ENCODE measurements around the gene CDC42BPB.
"Not testable (repeated sequence)": the region's sequence is repeated elsewhere in the genome, so short reads cannot be mapped to it uniquely, and the experiment has no call there.

CDC42BPB gene

DNA sequence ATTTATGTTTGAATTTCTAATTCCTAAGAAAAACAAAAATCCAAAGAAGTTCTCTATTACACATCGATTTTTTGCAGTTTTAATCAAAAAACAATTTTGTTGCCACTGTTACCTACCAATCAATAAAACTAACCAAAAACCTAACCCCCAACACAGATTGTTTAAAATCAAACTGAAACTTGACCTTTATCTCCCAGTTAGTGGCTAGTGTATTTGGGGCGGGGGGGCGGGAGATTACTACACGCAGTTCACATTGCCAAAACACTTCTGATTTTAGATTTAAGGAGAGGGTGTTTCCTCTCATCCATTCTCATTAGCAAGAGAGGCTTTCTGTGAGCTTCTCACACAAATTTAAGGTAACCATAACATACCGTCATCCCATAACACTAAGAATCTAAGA, 6.4 kb downstream of the CDC42BPB start:
- DNase-seq: no peak

DNA sequence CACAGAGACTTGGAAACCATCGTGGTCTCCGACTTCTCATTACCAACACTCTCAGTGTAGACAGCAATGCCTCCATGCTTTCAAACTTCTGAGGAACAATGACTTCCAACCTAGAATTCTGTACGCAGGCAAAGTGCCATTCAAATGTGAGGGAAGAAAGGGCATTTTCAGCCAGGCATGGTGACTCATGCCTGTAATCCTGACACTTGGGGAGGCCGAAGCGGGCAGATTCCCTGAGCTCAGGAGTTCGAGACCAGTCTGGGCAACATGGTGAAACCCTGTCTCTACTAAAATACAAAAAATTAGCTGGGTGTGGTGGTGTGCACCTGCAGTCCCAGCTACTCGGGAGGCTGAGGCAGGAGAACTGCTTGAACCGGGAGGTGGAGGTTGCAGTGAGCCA, 9.9 kb downstream of the CDC42BPB start:
- DNase-seq: not testable (repeated sequence)

DNA sequence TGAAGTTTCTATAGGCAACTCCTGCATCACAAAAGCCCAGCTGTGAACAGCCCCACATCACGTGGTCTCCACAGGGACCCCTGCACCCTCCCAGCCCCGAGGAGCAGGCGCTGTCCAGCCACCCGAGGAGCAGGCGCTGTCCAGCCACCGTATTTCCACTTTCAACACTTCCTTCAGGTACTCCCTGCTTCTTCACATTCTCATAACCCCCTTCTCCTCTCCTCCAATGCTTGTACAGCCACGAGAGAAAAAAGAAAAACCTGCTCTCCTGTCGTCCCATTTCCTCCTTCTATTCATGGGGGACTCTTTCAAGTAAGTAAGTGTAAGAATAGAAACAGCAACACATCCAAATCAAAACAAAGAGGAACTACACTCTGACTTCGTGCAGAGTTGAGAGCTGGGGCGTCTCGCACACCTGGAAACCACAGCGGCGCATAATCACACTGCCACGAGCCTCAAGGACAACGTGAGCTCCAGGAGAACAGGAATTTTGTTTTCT, 11.9 kb downstream of the CDC42BPB start:
- DNase-seq: no peak

DNA sequence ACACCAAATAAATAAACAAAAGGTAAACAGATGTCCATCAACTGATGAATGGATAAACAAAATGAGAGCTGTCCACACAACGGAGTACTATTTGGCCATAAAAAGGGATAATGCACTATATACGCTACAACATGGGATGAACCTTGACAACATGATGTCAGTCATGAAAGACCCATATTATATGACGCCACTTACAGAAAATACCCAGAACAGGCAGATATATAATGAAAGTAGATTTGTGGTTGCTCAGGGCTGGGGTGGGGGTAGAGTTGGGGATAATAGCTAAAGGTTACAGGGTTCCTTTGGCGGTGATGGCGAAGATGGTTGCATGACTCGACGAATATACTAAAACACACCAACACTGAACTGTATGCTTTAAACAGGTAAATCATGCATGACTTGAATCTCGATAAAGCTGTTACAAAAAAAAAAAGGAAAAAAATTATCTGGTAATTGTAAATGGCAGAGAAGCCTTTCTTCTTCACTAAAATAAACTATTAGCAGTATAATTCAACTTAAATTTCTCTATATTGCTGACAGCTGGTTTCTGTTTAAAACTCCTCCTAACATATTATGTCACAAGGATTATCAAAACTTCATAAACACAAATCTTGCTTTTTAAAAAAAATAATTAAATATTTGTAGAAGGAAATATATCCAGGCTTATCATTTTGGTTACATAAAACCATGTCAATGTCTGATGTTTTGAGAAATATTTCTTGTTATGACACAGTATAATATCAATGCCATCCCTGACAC, 13.9 kb downstream of the CDC42BPB start:
- no peak for DNase-seq

DNA sequence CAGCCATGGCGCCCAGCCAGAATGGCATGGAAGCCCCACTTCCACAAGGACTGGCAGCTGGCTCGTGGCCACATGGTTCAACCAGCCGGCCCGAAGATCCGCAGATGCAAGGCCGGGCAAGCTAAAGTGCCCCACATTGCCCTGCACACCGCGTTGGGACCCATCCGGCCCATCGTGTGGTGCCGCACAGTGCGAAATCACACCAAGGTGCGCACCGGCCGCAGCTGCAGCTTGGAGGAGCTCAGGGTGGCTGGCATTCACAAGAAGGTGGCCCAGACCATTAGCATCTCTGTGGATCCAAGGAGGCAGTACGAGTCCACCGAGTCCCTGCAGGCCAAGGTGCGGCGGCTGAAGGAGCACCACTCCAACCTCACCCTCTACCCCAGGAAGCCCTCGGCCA, 15.9 kb downstream of the CDC42BPB start:
- no peak for DNase-seq

DNA sequence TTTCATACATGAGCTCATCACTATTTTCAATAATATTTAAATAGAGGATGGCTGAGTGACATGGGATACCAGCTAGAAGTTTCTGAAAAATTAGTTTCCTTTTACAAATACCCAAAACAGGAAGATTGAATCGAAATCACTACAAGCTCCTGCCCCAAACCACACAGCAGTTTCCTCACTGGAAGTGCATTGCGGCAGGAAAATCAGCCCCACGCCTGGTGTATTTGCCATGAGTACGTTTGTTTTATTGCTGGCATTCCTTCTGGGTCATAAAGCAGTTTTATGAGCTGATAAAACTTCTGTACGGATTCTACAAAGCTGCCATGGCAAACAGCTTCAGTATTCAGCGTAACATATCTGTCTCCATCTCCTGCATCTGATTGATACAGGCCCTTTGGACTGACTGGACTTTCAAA, 23.7 kb downstream of the CDC42BPB start:
- no peak for DNase-seq

DNA sequence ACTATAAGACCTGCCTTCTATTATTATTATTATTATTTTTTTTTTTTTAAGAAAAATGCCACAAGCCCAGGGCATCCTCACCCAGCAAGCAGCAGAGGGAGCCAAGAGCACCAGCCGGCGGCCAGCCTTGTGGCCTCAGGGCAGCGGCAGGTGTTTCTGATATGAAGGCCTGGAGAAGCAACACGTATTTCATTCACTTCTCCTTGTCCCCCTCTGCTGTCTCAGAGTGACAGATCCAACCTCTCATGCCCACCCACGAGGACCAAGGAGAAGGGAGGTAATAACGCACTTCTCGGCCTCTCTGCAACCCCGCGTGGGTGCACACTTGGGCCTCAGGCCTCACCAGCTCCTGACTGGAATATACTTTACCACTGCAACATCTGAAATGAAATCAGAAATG, 25.4 kb downstream of the CDC42BPB start:
- no peak for DNase-seq

DNA sequence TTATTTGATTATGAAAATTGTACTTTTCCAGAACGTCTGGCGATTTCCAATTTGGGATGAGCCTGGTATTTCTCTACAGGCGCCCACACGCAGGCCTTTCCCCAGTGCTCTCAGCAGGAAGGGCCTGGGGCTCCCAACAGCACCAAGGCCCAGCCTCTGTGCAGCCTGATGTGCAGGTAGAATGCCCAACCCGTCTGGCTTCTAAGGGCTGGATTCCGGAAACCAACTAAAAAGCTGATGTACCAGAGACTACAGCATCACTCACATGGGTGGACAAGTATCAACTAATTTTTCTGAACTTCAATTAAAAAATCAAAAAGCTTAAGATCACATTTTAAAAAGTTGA, 25.8 kb downstream of the CDC42BPB start:
- no peak for DNase-seq

DNA sequence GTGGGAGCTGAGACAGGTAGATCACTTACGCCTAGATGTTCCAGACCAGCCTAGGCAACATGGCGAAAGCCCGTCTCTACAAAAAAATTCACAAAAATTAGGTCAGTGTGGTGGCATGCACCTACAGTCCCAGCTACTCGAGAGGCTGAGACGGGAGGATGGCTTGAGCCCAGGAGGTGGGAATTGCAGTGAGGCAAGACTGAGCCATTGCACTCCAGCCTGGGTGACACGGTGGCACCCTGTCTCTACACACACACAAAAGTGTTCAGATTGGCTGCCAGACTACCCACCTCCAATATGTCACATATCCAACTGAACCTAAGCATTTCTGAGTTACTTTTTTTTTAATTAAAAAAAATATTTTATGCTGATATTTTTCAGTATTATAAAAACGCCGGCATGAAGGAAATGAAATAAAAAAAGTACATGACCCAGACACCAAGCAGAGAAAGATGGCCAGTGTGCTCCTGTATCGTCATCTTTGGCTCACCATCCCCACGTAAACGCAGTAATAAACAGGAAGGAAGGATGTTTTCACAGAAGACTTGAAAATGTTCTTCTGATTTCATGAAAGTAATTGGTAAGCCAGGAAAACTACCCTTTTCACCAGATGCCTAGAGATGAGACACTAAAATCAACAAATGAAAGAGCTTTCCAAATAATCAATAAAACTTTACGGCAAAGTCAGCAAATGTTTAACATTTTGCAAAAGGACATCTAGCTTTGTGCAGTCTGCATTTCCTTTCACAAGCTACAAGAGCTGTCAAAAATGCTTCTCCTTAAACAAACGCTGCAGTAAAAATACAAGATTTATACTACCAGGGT, 26.4 kb downstream of the CDC42BPB start:
- no peak for DNase-seq

DNA sequence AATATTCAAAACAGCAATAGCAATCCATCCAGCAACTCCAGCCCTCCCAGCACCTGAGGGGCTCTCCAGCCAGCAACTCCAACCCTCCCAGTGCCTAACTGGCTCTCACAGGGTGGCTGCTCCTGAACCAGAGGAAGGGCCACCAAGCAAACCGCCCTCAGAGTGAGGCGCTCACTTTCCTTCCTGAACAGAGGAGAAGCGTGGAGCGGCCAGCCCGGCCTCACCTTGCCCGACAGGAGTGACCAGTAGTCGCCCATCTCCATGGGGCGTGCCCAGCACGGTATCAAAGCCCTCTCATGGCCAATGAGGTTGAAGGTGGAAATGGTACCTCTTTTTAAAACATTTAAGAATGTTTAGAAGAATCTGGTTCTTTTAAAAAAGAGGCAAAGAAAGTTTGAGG, 27.4 kb downstream of the CDC42BPB start:
- no peak for DNase-seq

DNA sequence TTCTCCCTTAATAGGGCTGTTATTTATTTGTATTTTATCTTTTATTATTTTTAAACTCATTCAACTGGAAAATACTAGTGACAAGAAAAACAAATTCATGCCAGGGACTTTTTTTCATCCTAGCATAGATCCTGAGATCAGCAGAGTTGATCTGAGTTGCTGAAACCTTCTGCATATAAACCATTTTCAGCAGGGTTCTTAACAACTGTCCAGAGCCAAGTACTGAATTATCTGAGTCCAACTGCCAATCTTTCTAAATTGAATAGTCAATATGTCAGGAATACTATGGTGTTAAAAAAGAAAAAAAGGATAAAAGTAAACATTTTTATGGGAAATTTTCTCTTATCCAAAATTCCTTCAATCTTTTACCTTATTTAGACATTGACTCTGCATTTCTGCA, 28.6 kb downstream of the CDC42BPB start:
- no peak for DNase-seq

DNA sequence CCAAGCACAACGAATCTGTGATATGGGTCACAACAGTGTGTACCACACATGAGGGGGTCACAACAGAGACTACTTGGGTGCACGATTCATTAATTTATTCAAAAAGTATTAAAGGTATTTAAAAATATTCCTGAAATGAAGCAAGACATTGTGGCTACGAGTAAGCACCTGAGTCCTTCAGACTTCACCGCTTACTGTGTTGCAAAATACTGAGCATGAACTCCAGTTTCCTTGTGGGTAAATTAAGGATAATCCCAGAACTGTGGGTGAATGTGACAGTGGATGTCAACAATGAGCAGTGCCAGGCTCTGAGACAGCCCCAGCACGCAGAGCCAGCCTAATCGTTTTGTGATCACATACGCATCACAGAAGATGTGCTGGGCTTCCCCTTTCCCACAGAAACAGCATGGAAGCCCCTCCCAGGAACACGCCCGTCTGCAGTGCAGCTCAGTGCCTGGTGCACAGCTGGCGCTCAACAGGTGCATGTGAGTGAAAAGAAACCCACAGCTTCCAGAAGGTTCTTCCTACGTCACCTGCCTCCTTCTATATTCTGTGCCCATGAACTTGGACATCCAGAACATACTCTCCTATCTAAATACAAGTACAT, 29.1 kb downstream of the CDC42BPB start:
- DNase-seq: no peak

DNA sequence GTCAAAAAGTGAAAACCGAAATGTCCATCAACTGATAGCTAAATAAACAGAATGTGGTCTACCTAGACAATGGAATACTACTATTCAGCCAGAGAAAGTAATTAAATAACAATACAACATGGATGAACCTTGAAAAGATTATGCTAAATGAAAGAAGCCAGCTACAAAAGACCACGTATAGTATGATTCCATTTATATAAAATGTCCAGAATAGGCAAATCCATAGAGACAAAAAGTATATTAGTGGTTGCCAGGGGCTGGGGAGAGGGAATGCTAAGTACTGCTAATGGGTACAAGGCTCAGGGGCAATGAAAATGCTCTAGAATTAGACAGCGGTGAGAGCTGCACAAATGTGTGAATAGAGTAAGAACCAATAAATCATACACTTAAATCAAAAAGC, 29.9 kb downstream of the CDC42BPB start:
- DNase-seq: no peak

DNA sequence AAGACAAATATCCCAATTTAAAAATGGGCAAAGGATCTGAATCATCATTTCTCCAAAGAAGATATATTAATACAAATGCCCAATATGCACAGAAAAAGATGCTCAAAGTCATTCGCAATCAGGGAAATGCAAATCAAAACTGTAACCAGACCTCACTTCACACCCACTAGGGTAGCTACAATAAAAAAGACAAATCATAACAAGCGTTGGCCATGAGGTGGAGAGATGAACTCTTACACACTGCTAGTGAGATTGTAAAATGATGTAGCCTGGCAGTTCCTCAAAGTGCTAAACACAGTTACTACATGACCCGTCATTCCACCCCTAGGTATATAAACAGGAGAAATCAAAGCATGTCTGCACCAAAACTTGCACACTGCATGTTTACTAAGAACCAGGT, 30.4 kb downstream of the CDC42BPB start:
- no peak for DNase-seq

DNA sequence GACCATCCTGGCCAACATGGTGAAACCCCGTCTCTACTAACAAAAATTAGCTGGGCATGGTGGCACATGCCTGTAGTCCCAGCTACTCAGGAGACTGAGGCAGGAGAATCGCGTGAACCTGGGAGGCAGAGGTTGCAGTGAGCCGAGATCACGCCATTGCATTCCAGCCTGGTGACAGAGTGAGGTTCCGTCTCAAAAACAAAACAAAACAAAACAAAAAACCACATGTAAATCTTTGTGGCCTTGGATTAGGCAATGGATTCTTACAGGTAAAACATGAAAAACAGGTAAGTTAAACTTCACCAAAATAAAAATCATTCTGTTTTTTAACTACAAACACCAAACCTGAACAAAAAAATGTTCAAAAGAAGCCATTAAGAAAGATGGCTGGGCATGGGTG, 31.2 kb downstream of the CDC42BPB start:
- DNase-seq: not testable (repeated sequence)

DNA sequence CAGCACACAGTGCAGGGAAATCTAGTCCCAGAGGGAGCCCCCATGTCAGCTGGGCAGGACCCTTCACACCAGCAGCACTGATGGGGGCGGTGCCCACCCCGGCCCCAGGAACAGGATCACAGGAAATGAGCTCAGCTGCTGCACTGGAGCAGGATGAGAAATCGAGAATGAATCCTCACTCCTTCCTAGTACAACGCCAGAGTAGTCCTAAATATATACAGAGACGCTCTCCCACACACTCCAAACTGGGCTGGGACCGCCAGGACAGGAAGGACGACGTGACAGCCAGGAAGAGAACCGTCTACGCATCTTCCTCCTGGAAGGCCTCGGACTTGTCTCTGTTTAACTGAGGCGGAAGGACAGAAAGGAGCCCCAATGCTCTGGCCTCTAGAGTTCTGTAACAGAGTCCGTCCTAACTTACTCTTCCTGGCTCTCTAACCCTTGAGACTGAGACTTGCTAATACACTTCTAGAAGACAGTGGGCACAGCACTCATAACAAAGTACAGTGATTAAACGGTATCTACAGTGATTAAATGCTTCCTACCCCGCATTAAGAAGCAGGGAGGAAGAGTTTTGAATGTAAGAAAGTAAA, 33.4 kb downstream of the CDC42BPB start:
- no peak for DNase-seq

DNA sequence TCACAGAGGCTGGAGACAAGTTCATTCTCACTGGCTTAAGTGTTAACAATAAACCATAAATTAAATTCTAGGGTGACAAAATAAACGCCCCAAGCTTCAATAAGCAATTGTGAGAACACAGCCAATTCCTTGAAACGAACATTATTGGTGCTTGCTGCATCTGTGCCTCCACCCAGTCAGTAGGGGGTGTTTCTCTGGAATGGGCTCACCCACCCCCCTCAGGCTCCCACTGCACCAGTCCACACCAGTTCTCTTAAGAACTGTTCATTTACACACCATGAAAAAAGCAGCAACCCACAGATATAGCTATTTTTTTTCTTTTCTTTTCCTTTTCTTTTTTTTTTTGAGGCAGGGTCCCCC, 34.7 kb downstream of the CDC42BPB start:
- DNase-seq: no peak

DNA sequence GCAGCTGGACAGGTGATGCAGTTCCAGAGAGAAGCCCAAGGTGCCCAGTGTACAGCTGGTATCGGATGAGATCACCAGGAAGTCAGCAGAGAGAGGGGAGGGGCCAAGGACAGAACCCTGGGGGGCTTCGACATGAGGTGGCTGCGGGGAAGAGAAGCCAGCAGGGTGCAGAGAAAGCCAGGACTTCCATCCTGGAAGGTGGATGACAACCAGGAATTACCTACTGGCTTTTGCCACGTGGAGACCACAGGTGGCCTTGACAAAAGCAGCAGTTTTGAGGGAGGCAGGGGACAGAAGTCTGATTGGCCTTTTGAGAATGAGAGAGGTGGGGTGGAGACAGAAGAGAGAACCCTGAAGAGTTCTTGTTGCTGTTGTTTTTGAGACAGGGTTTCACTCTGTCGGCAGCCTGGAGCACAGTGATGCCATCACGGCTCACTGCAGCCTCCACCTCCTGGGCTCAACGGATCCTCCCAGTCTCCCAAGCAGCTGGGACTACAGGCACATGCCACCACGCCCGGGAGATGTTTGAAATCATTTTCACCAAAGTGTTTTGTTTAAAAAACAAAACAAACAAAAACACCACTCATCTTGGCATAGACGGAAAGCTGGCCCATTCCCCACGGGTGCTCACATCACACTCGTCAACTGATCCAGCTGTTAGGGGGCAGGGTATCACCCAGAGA, 35.2 kb downstream of the CDC42BPB start:
- no peak for DNase-seq

DNA sequence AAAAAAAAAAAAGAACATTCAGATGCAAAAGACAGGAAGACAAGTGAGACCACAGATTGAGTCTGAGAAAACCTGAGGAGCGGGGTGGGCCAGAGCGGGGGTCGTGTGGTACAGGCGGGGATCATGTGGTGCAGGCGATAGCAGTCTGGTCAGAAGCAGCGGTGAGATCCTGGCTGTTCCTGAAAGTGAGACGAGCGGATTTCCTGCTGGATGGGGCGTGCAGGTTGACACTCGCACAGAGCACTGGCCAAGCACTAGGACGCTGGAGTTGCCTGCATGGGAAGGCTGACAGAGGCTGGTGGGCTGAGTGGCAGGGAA, 35.7 kb downstream of the CDC42BPB start:
- DNase-seq: no peak

DNA sequence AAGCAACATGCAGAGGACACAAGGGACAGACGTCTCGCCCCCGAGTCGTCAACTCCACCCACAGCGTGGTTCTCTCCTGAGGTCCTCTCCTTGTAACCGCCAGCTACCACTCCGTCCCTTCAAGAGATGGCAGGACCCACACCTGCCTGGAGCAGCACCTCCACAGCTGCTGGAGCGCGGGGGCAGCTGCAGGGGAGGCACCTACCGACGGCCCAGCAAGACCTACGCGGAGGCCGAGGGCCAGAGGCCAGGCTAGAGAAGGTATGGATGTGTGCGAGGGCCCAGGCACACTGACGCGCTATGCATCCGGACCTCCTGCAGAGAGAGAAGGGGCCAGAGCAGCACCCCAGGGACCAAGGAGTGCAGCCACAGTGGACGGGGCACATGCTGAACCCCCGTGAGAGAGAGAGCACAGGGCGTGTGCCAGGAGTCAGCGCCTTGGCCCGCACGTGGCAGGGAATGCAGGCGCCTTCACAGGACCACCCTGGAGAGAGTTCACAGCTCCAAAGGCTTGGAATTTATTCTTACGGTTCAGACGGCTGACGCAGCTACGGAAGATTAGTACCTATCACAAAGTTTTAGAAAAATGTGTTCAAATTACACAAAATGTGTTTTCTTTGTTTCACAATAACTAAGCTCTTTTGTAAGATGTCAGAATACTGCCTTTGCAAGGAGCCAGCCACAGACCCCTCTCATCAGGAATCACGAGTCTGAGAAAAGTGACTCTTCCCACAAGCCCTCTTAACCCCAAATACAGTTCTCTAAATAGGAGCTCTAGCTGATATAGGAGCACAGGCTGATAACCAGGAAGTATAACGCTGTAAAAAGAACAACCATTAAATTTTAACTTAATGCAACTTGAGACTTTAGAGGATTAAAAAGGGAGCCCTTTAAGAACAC, 36.8 kb downstream of the CDC42BPB start:
- no peak for DNase-seq

DNA sequence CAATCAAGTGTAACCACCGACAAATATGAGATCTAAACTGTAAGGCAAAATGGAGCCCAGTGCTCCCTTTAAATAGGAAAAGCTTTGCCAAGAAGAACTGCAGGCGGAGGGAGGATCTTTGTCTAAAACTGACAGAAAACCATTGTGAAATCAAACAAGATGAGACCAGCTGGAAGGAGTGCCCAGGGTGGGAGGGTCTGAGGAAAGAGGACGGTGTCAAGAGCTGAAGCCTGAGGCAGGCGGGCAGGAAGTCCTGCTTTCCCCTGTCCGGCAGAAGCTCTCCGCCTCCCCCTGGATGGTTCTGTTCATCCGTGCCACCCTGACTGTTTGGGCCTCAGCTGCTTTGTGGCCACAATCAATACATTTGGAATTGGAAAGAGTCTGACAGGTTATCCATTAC, 37.5 kb downstream of the CDC42BPB start:
- DNase-seq: no peak

DNA sequence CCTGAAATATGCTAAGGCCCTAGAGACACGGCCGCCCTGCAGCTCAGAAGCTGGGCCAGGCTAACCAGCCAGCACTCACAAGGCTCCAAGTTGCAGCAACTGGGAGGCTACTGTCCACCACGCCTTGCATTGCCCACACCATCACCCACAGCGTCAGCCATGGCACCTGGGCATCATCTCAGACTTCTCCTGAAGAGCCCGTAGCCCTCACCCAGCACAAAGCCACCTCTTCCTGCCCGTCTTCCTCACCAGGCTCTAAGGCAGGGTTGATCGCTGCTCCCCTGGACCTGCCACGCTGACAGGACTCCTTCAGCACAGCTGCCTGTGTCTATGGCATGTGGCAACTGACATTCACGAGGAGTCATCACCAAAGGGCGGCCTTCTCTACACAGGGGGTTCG, 38.1 kb downstream of the CDC42BPB start:
- DNase-seq: no peak
